GM12801 (cell line): ENCODE data around the gene SLC28A1.

Experiments used
- CTCF ChIP-seq: IDR thresholded peaks from one replicate; pipeline ENCODE4 v1.5.1; 2011; ENCODE audit warnings: control low read depth; ENCODE audit not compliant: insufficient read length; ENCODE audit errors: extremely low read depth

The SLC28A1 gene

GRCh38 chr15:84956199-84956598, 71.7 kb downstream of the SLC28A1 start:
- TF ChIP-seq CTCF = no peak

GRCh38 chr15:84960391-84961113, 76.1 kb downstream of the SLC28A1 start:
- no peak for TF ChIP-seq CTCF

GRCh38 chr15:84961114-84961452, 76.6 kb downstream of the SLC28A1 start:
- TF ChIP-seq CTCF = no peak

GRCh38 chr15:84961707-84962106, 77.2 kb downstream of the SLC28A1 start:
- TF ChIP-seq CTCF = no peak

GRCh38 chr15:84962955-84963354, 78.5 kb downstream of the SLC28A1 start:
- TF ChIP-seq CTCF = no peak

GRCh38 chr15:84967380-84967779, 82.9 kb downstream of the SLC28A1 start:
- no peak for TF ChIP-seq CTCF

- no peak for TF ChIP-seq CTCF
Measured at GRCh38 chr15:84968301-84968700, 83.8 kb downstream of the SLC28A1 start.

- no peak for TF ChIP-seq CTCF
Measured at GRCh38 chr15:84969257-84969656, 84.8 kb downstream of the SLC28A1 start.
